Inflammatory macrophage treated with lipopolysaccharide for 1 hour (primary cell): ENCODE measurements around the gene RPS29.

Experiments used
- DNase-seq, 2 donors: peaks; one replicate each; pipeline ENCODE4 v3.0.0-alpha.2; 2020 to 2022

RPS29 gene

GRCh38 chr14:49549446-49549845 lies 36.7 kb downstream of the RPS29 start:
- no peak for DNase-seq

GRCh38 chr14:49546766-49547165 lies 39.4 kb downstream of the RPS29 start:
- no peak for DNase-seq

GRCh38 chr14:49545716-49546115 lies 40.5 kb downstream of the RPS29 start:
- DNase-seq = no peak

GRCh38 chr14:49545071-49545470 lies 41.1 kb downstream of the RPS29 start:
- DNase-seq = no peak

- DNase-seq = no peak
These were observed 45.1 kb downstream of the RPS29 start for GRCh38 chr14:49541049-49541448.

- DNase-seq = no peak
These were observed 47.3 kb downstream of the RPS29 start for GRCh38 chr14:49538852-49539251.
